Vagina (tissue), 2 donors: Measurements from ENCODE around the gene SEC24D. TPM values are rescaled to one million over a fixed set of nuclear protein-coding genes. Genes with fewer than 3 reads are reported as not detected.

Experiments
- DNase-seq, 2 donors: peaks; one replicate each; pipeline ENCODE4 v3.0.0-alpha.2; 2017; ENCODE audit errors: extremely low spot score in 2 of 2
- H3K27ac ChIP-seq: fragments of 200-600 bp; sonication (generic); one replicate; pipeline ENCODE4 v1.5.1; 2019
- H3K27me3 ChIP-seq: fragments of 200-600 bp; sonication (generic); one replicate; pipeline ENCODE4 v1.5.1; 2019
- H3K36me3 ChIP-seq, 2 donors: fragments of 200-600 bp; sonication (generic); one replicate each; pipeline ENCODE4 v1.5.1; 2017 to 2019
- H3K4me1 ChIP-seq: fragments of 200-600 bp; sonication (generic); one replicate; pipeline ENCODE4 v1.5.1; 2019
- H3K4me3 ChIP-seq, 2 donors: fragments of 200-600 bp; sonication (generic); 1 replicate in 1 of 2; 2 replicates in 1 of 2; pipeline ENCODE4 v1.5.1; 2016 to 2019
- H3K9me3 ChIP-seq: fragments of 200-600 bp; sonication (generic); one replicate; pipeline ENCODE4 v1.5.1; 2019
- POLR2A ChIP-seq, 2 donors: fragments of 450-650 bp; IDR thresholded peaks; one replicate each; pipeline ENCODE4 v1.6.1; 2017; ENCODE audit warnings: antibody characterized with exemption in 2 of 2, mild to moderate bottlenecking in 2 of 2, moderate library complexity in 2 of 2
- POLR2AphosphoS5 ChIP-seq, 2 donors: sonication (generic); formaldehyde crosslinking; IDR thresholded peaks; one replicate each; pipeline ENCODE4 v1.9.0; 2017; ENCODE audit warnings: antibody characterized with exemption in 2 of 2, mild to moderate bottlenecking in 2 of 2, low read depth in 1 of 2; ENCODE audit not compliant: insufficient read depth in 1 of 2
- intact Hi-C: fragments of 100-400 bp; cut with DNase I; formaldehyde crosslinking; loops from one replicate; pipeline ENCODE4 v1.15.1; 2023
- total RNA-seq: library from RNA; depleted of rRNA; stranded (reverse); fragments of >200 nt; gene quantifications from one replicate; pipeline ENCODE4 v1.2.3, GENCODE V29; 2016
- TF ChIP-seq, protein P1 (sequence below), 3 experiments: fragments of 450-650 bp in 2 of 3; fragments of 200-600 bp in 1 of 3; sonication (generic) in 1 of 3; IDR thresholded peaks; one replicate each; pipeline ENCODE4 v1.5.1; 2017 to 2019; ENCODE audit warnings: antibody characterized with exemption in 3 of 3, mild to moderate bottlenecking in 2 of 3, moderate library complexity in 2 of 3

The SEC24D gene
- total RNA-seq, 1 donor from 2014 or later: 24.1 TPM

DNA sequence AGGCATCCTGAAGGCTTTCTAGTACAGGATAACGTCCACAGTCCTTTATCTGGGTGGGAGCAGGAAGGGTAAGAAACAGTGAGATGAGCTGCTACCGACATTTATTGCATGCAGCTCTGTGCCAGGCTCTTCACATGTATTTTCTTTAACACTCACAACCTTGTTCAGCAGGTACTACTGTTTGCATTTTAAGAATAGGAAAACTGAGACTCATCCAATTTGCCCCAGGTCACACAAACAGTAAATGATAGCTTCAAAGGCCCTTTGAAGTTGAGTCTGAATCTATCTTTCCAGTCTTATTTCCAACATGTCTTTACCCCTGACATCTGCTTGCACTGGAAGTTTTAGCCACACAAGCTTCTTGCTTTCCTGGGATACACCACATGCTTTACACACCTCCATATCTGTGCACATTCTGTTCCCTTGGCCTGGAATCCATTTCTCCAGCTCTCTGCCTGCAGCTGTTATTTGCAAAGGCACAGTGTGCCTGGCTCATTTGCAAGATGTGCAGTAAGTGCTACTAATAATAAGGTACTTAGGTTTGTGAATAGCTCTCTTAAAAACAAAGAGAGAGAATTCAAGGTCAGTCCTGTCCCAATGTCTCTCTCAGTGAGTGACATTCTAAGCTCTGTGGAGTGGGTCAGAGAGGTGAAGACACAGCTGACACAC is 89.5 kb downstream of the SEC24D start:
- peaks cover 27% of the 10 kb centered on the region for H3K4me1 ChIP-seq
- intact Hi-C loops: loop anchor here (2.0 to 10.0 kb wide), 2 partner anchors 142 to 538 kb away; partner anchors contain the start of gene SYNPO2
- H3K27ac ChIP-seq: peak overlapping the region; percentile 47
- peaks cover 0 to 15% of the 10 kb centered on the region in 2 donors for H3K36me3 ChIP-seq
- DNase-seq: no peak
- TF ChIP-seq, protein P1, sequence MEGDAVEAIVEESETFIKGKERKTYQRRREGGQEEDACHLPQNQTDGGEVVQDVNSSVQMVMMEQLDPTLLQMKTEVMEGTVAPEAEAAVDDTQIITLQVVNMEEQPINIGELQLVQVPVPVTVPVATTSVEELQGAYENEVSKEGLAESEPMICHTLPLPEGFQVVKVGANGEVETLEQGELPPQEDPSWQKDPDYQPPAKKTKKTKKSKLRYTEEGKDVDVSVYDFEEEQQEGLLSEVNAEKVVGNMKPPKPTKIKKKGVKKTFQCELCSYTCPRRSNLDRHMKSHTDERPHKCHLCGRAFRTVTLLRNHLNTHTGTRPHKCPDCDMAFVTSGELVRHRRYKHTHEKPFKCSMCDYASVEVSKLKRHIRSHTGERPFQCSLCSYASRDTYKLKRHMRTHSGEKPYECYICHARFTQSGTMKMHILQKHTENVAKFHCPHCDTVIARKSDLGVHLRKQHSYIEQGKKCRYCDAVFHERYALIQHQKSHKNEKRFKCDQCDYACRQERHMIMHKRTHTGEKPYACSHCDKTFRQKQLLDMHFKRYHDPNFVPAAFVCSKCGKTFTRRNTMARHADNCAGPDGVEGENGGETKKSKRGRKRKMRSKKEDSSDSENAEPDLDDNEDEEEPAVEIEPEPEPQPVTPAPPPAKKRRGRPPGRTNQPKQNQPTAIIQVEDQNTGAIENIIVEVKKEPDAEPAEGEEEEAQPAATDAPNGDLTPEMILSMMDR (IDR thresholded peaks at IDR 0.05): no peak
- TF ChIP-seq POLR2A (IDR thresholded peaks at IDR 0.05) (no peak), POLR2AphosphoS5 (IDR thresholded peaks at IDR 0.05; ENCODE audit: insufficient read depth in 1 of 2, low read depth in 1 of 2) (peak in 1 of 2 donors; percentile 65)
- no peaks in the 10 kb centered on the region for H3K27me3 ChIP-seq
- no peak overlapping the region for H3K4me3 ChIP-seq
- H3K9me3 ChIP-seq: no peaks in the 10 kb centered on the region

DNA sequence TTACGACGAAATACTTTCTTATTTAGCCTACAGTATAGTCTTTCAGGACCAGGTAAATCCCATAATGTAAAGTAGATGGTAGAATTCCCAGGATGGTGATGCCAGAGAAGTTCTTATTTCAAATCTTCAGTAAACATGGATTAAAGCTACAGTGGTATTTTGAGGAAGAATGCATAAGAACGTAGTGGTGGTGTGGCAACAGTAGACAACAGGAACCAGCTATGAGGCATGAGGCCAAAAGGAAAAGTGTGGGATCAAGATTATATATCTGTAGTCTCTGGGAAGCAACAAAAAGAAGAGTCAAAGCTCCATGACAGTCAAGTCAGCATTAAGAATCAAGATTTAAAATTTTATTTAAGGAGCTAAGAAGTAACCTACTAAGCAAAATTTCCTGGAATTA is 90.6 kb downstream of the SEC24D start:
- no peaks in the 10 kb centered on the region for H3K27me3 ChIP-seq
- peak overlapping the region; percentile 47 for H3K27ac ChIP-seq
- intact Hi-C loops: loop anchor here (10.0 kb wide), 1 partner anchor 539 kb away; no protein-coding TSS in a partner anchor
- DNase-seq: no peak
- peaks cover 27% of the 10 kb centered on the region for H3K4me1 ChIP-seq
- H3K9me3 ChIP-seq: no peaks in the 10 kb centered on the region
- H3K4me3 ChIP-seq: no peak overlapping the region
- TF ChIP-seq POLR2A (IDR thresholded peaks at IDR 0.05) (no peak), POLR2AphosphoS5 (IDR thresholded peaks at IDR 0.05; ENCODE audit: insufficient read depth in 1 of 2, low read depth in 1 of 2) (no peak)
- TF ChIP-seq, protein P1 (IDR thresholded peaks at IDR 0.05): no peak
- peaks cover 0 to 11% of the 10 kb centered on the region in 2 donors for H3K36me3 ChIP-seq

DNA sequence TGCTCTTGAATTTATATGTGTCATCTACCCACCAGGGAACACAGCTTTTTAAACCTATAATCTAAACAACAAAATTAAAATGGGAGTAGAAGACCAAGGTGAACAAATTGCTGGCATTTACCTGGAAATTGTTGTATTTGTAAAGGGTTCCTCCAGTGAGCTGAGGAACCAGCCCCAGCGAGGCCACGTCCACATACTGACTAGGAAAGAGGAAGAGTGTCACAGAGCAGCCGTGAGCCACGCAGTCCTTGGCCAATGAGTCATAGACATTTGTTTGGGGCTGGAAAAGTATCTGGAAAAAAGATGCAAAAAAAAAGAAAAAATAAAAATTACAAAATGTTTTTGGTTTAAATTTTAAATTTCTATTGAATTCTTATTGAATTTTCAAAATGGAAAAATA is 92.1 kb downstream of the SEC24D start:
- no peak overlapping the region for H3K27ac ChIP-seq
- H3K9me3 ChIP-seq: no peaks in the 10 kb centered on the region
- intact Hi-C loops: loop anchor here (10.0 kb wide), 1 partner anchor 541 kb away; no protein-coding TSS in a partner anchor
- no peak overlapping the region for H3K4me3 ChIP-seq
- no peak for DNase-seq
- H3K36me3 ChIP-seq: peaks cover 0 to 11% of the 10 kb centered on the region in 2 donors
- H3K27me3 ChIP-seq: no peaks in the 10 kb centered on the region
- TF ChIP-seq POLR2AphosphoS5 (IDR thresholded peaks at IDR 0.05; ENCODE audit: insufficient read depth in 1 of 2, low read depth in 1 of 2) (no peak), POLR2A (IDR thresholded peaks at IDR 0.05) (no peak)
- TF ChIP-seq, protein P1 (IDR thresholded peaks at IDR 0.05): no peak
- peaks cover 27% of the 10 kb centered on the region for H3K4me1 ChIP-seq

DNA sequence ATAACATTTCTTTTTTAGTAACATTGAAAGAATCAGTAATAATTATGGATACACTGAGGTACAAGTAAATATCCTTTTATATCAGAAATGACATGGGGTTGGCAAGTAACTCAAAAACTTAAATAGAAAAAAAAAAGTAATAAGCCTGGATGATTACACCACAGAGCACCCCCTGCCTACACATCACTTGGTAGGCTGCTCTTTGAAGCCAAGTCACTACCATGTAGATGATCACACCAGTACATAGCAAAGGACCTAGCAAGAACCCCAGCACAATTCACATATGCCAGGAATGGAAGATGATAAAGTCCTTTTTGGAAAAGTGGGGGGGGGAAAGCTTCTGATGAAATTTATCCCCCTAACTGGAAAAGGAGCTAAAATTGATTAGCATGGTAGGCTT is 93.9 kb downstream of the SEC24D start:
- no peak for DNase-seq
- H3K27ac ChIP-seq: peak overlapping the region; percentile 68
- no peaks in the 10 kb centered on the region for H3K27me3 ChIP-seq
- TF ChIP-seq POLR2A (IDR thresholded peaks at IDR 0.05) (no peak), POLR2AphosphoS5 (IDR thresholded peaks at IDR 0.05; ENCODE audit: insufficient read depth in 1 of 2, low read depth in 1 of 2) (no peak)
- TF ChIP-seq, protein P1 (IDR thresholded peaks at IDR 0.05): no peak
- peaks cover 0 to 23% of the 10 kb centered on the region in 2 donors for H3K36me3 ChIP-seq
- intact Hi-C loops: loop anchor here (10.0 kb wide), 1 partner anchor 543 kb away; no protein-coding TSS in a partner anchor
- H3K4me1 ChIP-seq: peaks cover 27% of the 10 kb centered on the region
- no peaks in the 10 kb centered on the region for H3K9me3 ChIP-seq
- no peak overlapping the region for H3K4me3 ChIP-seq

DNA sequence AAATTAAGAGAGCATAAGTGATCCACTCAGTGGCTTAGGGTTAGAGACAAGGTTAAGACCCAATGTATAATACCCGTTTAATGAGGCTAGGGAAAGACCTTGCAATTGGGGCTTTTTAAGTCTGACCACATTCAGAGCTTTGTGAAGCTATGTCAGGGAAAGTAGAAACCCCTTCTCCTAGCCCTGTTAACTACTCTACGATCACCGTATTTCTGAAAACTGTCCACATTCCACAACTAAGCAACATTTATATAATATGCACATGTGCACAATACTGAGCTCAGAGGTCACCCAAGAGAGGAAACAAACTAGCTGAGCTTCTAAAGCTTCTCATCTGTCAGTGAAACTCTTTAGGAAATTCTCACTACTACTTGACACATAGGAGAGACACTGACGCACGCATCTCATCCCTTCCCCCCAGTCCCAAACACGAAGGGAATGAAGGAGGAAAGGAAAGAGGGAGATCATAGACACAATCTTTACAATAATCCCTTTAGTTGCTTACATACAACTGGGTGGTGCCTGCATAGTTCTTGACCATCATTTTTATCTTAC is 94.5 kb downstream of the SEC24D start:
- Histone ChIP-seq H3K4me1 (peaks cover 21% of the 10 kb centered on the region), H3K4me3 (no peak overlapping the region), H3K9me3 (no peaks in the 10 kb centered on the region), H3K27ac (peak overlapping the region; percentile 68), H3K36me3 (peaks cover 0 to 29% of the 10 kb centered on the region in 2 donors), H3K27me3 (no peaks in the 10 kb centered on the region)
- no peak for DNase-seq
- intact Hi-C loops: loop anchor here (10.0 kb wide), 1 partner anchor 543 kb away; no protein-coding TSS in a partner anchor
- no peak for TF ChIP-seq POLR2AphosphoS5 (IDR thresholded peaks at IDR 0.05; ENCODE audit: insufficient read depth in 1 of 2, low read depth in 1 of 2)
- no peak for TF ChIP-seq POLR2A (IDR thresholded peaks at IDR 0.05)
- TF ChIP-seq, protein P1 (IDR thresholded peaks at IDR 0.05): no peak
